ENCODE results near the gene PSMA6.
A peak's percentile ranks its signal among the peaks of the same experiment; 100 is the strongest.
"Not testable (repeated sequence)": the region's sequence is repeated elsewhere in the genome, so short reads cannot be mapped to it uniquely, and the experiment has no call there.

The PSMA6 gene

DNA sequence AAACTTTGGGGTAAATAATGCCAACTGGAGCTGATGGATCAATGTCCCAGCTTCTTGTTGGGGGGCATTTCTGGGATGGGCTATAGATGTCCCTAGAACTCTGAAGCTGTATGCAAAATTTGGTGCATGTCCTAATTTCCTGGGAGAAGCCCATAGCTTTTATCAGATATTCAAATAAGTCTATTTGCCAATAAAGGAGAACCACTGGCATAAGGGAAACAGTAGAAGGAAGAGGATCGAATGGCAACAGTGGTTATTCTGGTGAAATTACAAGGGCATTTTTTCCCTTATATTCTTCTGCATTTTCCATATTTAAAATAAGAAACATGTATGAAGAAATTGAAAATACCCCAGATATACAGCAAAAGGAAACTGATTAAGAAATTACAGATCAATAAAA, 34.2 kb downstream of the PSMA6 start:
- no peak for DNase-seq

DNA sequence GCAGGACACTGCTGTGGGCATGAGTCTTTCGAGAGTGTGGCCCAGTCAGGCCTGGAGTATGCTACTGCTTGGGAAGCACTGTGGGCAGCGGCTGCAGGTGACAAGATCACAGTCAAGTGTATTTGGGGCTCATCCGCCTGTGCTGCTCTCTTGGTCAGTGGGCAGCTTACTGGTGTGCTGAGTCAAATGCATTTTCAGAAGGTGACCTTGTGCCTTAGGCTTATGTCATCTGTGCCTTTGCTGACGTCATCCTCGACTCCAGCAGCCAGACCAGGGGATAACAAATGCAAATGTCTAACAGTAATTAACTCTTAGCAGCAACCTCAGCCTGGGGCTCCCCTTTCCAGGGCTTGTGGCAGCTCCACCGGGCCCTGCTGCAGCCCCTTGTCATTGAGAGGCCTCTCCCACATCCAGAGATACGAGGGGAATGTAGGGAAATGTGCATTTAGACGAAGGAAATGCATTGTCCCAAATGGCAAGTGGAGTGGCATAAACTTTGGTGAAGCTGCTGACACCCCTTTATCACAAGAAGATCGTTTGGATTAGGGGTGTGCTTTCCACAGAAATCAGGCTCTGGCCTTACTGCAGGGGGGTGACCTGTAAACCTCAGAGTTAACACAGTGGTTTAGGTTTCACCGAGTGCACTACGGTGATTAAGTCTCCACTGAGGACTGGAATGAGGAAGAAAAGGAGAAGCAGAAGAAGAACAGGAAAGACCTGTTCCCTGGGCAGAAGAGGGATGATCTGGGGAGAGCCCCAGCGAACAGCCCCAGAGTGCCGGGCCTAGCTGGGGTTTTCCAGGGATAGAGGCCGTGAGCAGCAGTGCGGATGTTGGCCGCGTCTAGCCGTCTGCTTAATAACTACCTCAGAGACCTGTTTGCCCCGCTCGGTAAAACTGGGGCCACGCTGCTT, 39.7 kb downstream of the PSMA6 start:
- DNase-seq: no peak

DNA sequence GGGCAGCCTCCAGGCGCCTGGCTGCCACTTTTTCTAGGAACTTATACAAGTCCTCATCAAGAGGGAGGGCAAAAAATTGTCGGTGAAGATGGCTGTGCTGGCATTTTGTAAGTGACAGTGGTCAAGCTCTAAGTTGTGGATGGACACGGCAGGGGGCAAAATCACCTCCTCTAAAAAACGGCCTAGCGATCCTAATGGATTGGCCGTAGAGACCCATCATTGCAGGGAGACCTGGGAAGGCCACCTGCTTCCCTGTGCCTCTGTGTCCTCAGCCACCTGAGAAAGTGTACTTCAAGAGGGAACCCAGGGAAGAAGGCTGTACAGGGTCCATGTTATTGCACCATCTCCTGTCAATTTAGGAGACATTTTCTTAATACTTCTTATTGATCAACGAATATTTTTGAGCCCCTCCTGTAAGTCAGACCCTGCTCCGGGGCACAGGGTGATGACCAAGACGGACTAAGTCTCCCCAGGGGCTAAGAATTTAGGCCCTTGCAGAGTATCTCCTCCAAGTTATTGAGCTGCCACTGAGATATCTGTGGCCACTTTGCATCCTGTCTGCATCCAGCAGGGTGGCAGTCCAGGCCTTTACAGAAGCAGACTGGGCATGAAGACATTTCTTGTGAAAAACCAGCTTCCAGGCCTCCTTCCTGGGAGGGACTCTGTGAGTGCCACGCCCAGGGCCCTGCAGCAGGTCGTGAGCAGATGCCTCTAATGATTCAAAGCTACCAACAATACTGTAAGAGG, 40.5 kb downstream of the PSMA6 start:
- peak; percentile 74 for DNase-seq

DNA sequence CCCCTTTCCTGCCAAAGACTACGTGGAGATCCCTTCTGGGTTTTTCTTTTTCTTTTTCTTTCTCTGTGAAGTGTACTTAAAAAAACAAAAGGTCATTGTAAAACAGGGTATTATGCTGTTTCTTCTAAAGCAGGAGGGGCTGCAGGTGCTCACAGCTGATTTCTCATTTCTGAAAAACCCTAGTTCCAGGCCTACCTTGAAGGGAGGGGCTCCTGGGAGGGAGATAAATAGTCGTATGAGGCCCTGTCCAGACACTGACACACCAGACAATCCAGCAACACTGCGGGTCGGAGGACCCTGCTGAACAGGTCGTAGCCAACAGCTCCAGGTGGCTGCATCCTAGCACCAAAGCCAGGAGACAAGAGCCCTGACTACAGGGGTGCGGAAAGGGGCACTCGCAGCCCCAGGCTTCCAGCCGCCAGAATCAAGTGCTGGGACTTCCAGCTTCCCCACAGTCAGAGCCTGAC, 41.1 kb downstream of the PSMA6 start:
- no peak for DNase-seq

DNA sequence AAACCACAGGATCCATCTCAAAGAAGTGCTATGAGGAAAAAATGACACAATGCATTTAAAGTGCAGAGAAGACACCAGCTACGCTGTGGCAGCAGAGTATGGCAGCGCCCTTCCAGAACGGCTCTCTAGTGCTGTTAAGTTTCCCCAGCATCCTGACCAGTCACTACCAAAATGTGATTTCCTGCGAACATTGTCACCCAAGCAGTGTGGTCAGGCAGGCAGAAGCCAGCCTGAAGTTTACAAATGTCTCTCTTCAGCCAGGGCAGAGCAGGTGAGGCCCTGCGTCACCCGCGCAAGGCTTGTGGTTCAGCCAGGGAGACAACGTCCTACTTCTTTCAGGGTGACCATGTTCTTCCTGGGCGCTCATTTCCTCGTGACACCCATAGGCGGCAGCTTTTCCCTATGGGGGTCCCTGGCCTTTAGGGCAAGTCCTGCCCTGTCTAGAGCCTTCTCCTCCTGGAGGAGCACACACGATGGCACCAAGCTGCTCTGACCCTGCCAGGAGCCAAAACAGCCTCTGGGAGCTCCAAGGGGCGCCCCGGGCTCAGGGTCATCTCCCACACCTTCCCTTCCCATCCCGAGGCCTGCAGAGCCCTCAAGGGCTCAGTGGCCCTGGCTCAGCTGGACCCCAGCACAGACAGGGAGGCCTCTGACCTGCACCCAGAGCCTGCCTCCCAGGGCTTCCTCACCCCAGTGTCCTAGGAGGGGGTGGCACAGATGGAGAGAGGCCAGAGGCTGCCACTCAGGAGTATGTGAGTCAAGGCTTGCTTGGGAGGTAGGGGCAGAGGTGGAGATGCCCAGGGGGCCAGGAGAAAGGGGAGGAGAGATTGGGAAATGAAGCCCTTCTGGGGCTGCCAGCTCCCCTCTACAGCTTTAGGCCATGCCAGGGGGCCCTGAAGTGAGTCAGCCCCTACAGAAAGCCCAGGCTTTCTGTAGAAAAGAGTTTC, 41.9 kb downstream of the PSMA6 start:
- peak; percentile 59 for DNase-seq

DNA sequence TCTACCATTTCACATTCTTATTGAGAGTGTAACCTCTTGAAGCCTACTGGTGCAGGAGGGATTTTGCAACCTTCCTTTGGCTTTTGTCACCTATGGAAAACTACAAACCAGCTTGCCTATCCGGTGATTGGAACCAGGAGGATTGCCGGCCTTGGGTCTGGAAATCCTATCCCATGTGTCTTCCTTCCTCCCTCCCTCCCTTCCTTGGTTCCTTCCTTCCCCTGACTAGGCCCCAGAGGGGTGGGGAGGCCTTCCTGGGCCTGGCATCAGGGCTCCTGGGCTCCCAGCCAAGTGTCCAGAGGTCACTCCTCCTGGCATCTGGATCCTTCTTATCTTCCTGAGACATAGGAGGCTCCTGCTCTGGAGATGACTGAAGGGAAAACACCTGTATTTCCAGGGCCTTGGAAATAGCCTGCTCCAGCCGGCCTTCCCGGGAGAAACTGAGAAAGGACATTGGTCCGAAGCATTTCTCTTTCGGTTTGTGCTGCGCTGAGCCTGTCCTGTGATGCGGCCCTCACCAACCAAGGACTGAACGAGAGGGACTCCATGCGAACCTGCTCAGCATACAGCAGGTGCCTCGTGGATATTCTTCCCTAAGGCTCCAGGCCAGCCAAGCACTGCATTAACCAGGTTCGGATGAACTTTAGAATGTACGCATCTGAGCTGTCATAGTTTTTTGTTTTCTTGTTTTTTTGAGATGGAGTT, 43.4 kb downstream of the PSMA6 start:
- no peak for DNase-seq

DNA sequence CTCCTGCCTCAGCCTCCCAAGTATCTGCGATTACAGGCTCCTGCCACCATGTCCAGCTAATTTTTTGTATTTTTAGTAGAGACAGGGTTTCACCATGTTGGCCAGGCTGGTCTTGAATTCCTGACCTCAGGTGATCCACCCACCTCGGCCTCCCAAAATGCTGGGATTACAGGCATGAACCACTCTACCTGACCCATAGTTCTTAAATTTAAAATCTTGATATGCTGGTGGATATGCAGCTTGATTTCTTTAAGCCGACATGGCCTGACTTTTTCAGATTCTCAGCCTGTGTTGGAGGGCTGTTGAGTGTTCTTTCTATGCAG, 44.0 kb downstream of the PSMA6 start:
- DNase-seq: not testable (repeated sequence)

DNA sequence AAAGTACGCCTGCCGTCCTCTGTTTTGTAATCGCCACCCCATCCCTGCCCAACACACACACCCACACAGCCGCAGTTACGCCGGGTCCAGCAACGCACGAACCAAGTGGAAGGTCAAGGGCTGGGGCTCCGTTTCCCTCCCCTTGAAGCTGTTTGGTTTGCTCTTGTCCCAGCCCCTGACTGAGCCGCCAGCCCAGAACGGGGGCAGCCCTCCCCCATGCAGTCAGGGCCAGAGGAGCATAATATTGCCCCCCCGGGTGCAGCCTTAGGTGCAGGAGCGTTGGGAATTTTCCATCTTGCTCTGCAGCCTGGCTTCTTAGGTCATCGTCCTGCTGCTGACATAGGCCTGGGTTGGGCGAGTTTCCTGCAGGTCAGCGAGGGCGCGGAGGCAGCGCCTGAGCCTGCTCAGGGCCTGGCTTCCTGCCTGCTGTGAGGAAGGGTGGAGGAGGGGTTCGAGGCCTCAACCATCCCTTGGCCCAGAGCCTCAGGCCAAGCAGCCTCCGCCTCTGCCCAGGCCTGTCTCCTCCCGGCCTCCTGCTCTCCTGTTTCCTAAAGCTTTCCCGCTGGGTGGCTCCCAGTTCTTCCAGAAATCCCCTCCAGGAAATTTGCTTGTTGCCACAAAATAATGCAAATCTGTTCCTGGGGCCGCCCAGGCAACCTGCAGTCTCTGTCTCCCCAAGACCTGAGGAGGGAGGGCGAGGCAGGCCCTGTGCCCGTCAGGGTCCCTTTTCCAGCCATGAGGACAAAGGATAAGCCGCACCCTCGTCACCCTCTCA, 44.5 kb downstream of the PSMA6 start:
- DNase-seq: no peak

DNA sequence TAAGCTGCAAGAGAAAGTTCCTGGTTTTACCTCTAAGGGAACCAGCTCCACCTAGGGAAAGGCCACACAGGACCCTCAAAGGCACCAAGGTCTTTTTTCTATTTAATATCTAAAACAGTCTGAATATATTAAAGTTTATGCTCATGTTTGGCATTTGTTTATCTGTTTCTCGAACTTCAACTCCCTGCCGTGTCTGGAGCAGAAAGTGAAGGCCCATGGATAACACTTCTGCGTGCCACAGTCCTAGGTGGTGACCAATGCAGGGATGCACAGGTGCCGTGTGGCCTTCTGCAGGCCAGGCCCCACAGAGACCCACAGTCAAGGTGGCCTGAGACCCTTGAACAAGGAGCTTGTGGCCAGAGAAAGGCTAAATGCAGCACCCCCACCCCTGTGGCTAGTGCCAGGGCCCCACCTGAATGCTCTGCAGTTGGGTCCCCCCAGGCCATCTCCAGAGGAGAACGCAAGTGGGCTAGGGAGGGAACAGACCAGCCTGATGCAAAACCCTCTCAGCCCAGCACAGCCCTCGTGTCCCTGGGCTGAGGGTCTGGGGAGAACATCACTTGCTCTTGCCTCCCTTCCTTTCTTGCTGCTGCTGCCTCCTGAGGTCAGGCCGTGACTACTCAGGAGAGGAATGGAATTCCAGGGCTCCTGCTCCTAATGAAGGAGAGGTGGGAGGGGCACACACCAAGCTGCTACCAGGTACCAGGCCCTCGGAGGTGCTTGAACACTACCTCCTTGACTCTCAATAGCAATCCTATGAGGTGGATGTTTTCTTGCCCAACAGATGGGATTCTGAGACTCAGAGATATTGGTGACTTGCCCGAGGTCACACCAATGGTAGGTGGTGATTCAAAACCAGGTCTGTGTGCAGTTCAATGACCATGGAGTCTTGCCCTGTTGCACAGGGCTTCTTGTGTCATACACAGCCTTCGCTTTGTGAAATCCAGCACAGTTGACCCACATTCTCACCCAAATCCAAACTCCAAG, 45.4 kb downstream of the PSMA6 start:
- DNase-seq: no peak

DNA sequence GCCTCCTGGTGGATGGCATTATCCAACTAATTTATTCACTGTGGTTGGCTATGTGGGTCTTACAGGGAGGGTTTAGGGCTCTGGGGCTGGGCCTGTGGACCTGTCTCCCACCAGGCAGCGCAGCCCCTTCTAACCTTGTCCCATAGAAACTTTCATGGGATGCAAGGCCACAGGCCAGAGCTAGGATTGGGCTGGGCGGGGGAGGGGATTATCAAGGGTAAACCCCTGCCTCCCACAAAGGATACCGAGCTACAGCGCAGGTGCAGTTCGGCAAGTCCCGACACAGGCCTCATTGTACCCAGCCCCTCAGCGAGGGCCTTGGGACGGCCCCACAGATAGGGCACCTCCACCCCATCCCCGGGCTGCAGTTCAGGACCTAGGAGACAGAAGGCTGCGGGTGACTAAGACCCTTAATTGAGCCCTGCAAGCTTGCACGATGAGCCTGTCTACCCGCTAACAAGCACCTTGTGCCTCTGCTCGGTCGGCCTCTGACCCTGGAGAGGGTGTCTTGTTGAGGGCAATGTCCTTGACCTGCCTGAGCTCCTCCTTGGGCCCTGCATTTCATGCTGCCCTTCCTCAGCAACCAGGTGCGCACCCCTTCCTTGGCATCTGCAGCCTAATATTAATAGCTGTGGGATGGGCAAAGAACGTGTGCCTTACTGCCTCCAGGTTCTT, 46.7 kb downstream of the PSMA6 start:
- no peak for DNase-seq

DNA sequence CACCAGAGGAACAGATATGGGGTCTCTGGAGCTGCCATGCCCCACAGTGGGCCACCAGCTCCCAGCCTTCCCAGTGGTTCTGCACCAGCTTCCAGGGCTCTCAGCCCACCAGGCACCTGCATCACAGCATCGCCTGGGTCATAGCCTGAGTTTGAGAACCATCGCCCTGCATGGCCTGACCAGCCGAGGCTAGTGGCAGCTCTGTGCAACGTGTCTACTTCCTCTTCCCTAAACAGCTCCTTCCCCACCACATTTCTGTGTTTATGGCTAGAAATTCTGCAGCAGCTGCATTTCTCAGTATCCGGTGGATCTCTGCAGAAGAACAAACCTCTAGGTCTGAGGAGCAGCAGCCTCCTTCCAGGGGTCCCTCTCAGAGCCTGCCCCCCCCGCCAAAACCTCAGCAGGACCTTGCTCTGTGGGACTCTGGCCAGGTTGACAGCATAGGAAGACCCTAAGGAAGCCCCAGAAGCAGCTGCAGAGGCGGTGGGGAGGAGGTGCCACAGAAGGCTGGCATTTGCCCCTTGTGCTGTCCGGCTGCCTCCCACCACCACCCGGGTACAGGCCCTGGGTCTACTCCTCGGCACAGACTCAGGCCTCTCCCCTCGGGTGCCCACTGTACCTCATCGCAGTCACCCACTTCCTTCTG, 47.7 kb downstream of the PSMA6 start:
- DNase-seq: no peak

DNA sequence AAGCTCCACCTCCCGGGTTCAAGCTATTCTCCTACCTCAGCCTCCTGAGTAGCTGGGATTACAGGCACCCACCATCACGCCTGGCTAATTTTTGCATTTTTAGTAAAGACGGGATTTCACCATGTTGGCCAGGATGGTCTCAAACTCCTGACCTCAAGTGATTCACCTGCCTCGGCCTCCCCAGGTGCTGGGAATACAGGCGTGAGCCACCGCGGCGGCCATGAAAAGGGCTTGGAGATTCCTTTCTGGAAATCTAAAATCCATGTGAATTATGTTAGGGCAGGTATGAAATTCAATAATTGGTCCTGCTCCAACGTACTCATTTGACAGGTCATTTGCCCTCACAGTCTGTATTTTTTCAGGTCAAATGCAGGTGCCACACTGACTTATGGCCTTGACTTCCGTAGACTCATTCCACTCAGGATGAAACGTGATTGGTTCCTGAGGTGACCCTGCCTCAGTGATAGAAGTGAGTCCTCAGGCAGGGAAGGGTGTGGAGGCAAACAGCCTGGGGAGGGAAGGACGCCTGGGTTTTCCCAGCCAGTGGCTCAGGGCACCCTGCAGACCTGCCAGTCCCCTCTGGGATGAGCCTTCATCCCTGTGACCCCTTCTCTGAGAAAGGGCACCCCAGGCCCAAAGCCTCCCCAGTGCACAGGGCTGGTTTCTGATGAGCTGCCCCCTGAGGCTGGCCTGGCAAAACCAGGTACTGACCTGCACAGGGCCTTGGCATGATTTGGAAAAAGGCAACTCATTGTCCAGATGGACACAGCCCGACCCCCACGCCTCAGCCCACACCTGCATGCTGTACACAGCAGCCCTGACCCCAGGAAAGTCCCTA, 48.7 kb downstream of the PSMA6 start:
- no peak for DNase-seq

DNA sequence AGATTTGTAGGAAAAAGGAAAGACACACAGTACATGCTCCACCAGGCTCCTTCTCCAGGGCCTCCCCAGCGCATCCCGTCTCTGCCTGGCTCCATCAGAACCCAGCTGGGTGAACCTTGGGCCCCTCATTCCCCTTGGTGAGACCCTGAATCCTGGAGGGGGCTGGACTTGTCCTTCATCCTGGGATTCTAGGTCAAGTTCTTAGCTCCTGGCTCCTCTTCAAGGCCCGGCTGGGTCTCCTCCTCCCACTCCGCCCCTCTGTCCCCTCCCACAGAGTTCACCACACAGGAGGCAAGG, 49.2 kb downstream of the PSMA6 start:
- DNase-seq: no peak

DNA sequence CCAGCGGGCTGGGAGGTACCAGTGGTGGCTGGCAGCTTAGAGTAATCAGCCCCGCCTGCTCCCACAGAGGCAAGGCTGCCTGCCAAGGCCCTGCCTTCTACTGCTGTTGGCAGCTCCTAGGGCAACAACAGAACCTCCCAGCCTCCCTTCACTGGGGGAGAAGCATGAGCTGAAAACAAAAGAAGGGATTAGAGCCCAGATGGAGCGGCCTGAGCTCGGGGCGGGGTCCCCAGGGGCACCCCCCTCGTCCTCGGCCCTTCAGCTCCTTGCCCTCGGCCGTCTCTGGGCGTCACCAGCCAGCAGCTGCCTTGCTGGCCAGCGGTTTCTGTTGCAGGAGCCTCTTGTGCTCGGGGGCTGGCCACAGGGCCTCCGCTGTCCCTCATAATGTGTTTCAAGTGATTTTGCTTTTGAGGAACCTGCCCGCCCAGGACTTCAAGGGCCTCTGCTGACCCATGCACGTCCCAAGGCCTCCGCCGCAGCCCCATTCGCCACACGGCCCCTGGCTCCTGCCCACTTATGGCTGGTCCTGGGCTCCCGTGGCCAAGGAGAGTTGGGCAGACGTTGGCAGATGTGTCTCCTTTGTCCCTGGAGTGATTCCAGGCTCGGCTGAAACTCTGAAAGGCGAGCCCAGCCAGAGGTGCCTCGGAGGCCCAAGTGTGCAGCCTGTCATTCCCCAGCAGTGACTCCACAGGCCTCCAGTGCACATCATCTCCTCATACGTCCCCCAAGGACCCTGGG, 49.7 kb downstream of the PSMA6 start:
- peak; percentile 25 for DNase-seq

DNA sequence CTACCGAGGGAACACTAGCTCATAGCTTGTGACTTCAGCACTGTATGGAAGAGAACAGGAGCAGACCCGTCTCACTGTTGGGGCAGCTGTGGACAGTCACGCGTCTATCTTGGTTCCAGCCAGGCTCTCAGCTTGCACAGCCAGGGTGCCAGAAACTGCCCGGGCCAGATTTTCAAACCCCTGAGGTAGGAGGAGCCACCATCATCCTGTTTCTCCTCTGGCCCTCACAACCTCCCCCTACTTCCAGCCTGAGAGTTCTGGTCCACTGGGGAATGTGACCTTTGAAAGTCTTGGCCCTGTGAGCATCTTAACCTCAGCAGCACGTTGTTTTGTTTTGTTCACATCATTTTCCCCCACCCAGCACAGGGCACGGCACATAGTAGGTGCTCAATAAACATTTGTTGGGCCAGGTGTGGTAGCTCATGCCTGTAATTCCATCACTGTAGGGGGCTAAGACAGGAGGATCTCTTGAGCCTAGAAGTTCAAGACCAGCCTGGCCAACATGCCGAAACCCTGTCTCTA, 50.4 kb downstream of the PSMA6 start:
- no peak for DNase-seq

DNA sequence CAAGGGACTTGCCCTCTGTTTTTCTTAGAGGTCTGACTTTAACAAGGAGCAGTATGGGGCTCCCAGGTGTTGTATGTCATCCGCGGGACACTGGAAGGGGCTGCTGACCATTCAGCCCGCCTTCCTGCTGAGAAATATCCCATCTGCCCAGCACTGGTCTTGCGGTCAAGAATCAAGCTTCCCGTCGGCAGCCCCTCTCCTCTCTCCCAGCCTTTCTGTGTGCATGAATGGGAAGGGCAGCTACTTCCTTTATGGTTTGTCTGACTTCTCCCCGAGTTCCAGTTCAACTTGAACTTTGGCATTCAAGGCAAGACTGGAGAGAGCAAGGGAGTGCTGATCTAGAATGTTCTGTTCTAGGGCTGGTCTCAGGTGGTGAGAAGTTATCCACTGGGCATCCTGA, 51.5 kb downstream of the PSMA6 start:
- DNase-seq: no peak

DNA sequence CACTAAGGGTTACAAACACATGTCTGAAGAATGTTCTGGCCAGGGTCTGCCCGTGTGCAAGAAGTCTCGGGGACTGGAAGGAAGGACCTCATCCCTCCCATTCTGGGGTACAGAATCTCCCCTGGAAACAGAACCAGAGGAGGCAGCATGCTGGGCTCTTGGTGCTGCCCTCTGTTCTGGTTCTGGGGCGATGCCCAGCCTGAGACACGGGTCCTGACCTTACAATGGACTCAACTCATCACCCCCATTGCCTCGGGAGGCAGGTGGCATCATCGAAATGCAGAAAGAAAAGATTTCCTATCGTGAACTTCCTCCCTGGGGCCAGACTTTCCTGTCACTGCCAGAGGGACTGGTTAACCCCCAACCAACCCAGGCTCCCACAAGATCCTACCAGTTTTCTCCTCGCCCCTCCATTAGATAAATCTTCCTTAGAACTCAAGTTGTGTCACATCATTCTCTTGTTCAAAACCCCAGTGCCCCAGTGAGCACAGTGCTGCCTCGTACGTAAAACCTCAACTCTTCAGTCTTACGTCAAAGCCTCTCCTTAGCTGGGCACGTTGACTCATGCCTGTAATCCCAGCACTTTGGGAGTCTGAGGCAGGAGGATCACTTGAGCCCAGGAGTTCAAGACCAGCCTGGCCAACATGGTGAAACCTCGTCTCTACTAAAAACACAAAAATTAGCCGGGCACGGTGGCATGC, 52.1 kb downstream of the PSMA6 start:
- DNase-seq: no peak
